ENCODE results near the gene ACBD4. TPM values are rescaled to one million over a fixed set of nuclear protein-coding genes. Genes with fewer than 3 reads are reported as not detected.
A peak's percentile ranks its signal among the peaks of the same experiment; 100 is the strongest.

The ACBD4 gene
- total RNA-seq, 4 donors from 2014 or later, result 2.2 to 3.2 (median 2.5) TPM

GRCh38 chr17:45146166-45146565 is 10.7 kb downstream of the ACBD4 start:
- DNase-seq, result no peak
- in situ Hi-C loops (cut with MboI; ENCODE audit: low sequenced_read_pairs in 4 of 4) (loop anchor here in 1 of 4 donors (25.0 kb wide), 1 partner anchor 234 kb away; the partner anchor contains the start of gene GFAP), intact Hi-C loops (cut with DNase I; ENCODE audit: low total_unique reads) (loop anchor here (5.0 kb wide), 1 partner anchor 1046 kb away; the partner anchor contains the start of gene KANSL1)
- Histone ChIP-seq H3K36me3 (no peaks in the 10 kb centered on the region), H3K9me3 (no peaks in the 10 kb centered on the region), H3K27me3 (no peaks in the 10 kb centered on the region), H3K4me3 (no peak overlapping the region), H3K27ac (peak overlapping the region; percentile 90 to 98 (median 98)), H3K4me1 (peaks cover 24 to 31% of the 10 kb centered on the region in 2 donors)
- no peak for ATAC-seq
- no peak for TF ChIP-seq CTCF (IDR thresholded peaks at IDR 0.05 in 4 of 5, conservative IDR thresholded peaks at IDR 0.05 in 1 of 5)
- TF ChIP-seq POLR2A (IDR thresholded peaks at IDR 0.05), result no peak

GRCh38 chr17:45146592-45146889 is 11.1 kb downstream of the ACBD4 start:
- no peak for DNase-seq
- intact Hi-C loops (cut with DNase I; ENCODE audit: low total_unique reads), result loop anchor here (5.0 kb wide), 1 partner anchor 1046 kb away; the partner anchor contains the start of gene KANSL1
- H3K27ac ChIP-seq, result peak overlapping the region; percentile 90 to 98 (median 98)
- in situ Hi-C loops (cut with MboI; ENCODE audit: low sequenced_read_pairs in 4 of 4), result loop anchor here in 1 of 4 donors (25.0 kb wide), 1 partner anchor 234 kb away; the partner anchor contains the start of gene GFAP
- peaks cover 27 to 34% of the 10 kb centered on the region in 2 donors for H3K4me1 ChIP-seq
- no peaks in the 10 kb centered on the region for H3K36me3 ChIP-seq
- H3K27me3 ChIP-seq, result no peaks in the 10 kb centered on the region
- peak overlapping the region; percentile 57 to 88 (median 82) for H3K4me3 ChIP-seq
- TF ChIP-seq POLR2A (IDR thresholded peaks at IDR 0.05) (no peak), CTCF (IDR thresholded peaks at IDR 0.05 in 4 of 5, conservative IDR thresholded peaks at IDR 0.05 in 1 of 5) (no peak)
- no peaks in the 10 kb centered on the region for H3K9me3 ChIP-seq
- no peak for ATAC-seq

DNA sequence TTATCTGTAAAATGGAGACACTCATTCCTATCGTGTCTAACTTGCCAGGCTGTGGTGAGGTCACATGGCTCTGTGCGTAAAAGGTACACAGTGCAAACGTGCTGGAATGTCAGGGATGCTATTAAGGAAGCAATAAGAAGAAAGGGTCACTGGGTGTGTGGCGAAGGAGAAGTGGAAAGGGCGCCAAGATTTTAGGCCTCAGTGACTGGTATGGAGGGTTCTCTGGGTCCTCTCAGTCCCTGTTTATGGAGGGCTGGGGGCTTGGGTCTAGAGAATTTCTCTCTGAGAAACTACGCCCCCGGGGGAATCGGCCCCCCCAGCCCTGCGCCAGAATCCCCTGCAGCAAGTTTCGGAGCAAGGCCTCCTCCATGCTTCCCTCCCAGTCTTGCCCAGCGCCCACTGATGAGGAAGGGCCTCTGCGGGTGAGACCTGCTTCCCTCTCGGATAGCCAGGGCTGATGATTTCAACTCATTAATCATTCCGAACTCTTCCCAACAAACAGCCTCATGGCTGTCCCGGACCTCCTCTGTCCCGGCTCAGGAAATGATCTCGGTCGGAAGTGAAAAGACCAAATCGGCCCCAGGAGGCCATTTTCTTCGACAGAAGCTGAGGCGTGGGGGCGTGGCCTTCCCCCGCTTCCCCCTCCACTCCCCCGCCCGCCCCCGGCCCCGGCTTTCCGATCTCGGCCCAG is 11.5 kb downstream of the ACBD4 start:
- Histone ChIP-seq H3K27ac (peak overlapping the region; percentile 90 to 98 (median 98)), H3K4me1 (peaks cover 32 to 39% of the 10 kb centered on the region in 2 donors), H3K36me3 (no peaks in the 10 kb centered on the region), H3K4me3 (peak overlapping the region; percentile 57 to 88 (median 82)), H3K9me3 (no peaks in the 10 kb centered on the region), H3K27me3 (no peaks in the 10 kb centered on the region)
- ATAC-seq (no peak), DNase-seq (peak; percentile 61 to 67)
- intact Hi-C loops (cut with DNase I; ENCODE audit: low total_unique reads) (loop anchor here (5.0 kb wide), 1 partner anchor 1045 kb away; the partner anchor contains the start of gene KANSL1), in situ Hi-C loops (cut with MboI; ENCODE audit: low sequenced_read_pairs in 4 of 4) (loop anchor here in 1 of 4 donors (25.0 kb wide), 1 partner anchor 235 kb away; the partner anchor contains the start of gene GFAP)
- TF ChIP-seq CTCF (IDR thresholded peaks at IDR 0.05 in 4 of 5, conservative IDR thresholded peaks at IDR 0.05 in 1 of 5), result no peak
- no peak for TF ChIP-seq POLR2A (IDR thresholded peaks at IDR 0.05)

- peak overlapping the region; percentile 57 to 88 (median 82) for H3K4me3 ChIP-seq
- peak overlapping the region; percentile 90 to 98 (median 98) for H3K27ac ChIP-seq
- H3K36me3 ChIP-seq, result no peaks in the 10 kb centered on the region
- TF ChIP-seq POLR2A (IDR thresholded peaks at IDR 0.05) (no peak), CTCF (IDR thresholded peaks at IDR 0.05 in 4 of 5, conservative IDR thresholded peaks at IDR 0.05 in 1 of 5) (peak in 2 of 5 experiments; percentile 25 to 52)
- peak; percentile 72 to 84 for DNase-seq
- H3K9me3 ChIP-seq, result no peaks in the 10 kb centered on the region
- peak; percentile 28 to 31 for ATAC-seq
- H3K27me3 ChIP-seq, result no peaks in the 10 kb centered on the region
- H3K4me1 ChIP-seq, result peaks cover 36 to 46% of the 10 kb centered on the region in 2 donors
- in situ Hi-C loops (cut with MboI; ENCODE audit: low sequenced_read_pairs in 4 of 4), result loop anchor here in 1 of 4 donors (25.0 kb wide), 1 partner anchor 235 kb away; the partner anchor contains the start of gene GFAP
- intact Hi-C loops (cut with DNase I; ENCODE audit: low total_unique reads), result loop anchor here (1.0 to 5.0 kb wide), 5 partner anchors 13 to 1045 kb away; partner anchors contain the start of genes ACBD4, HEXIM2, KANSL1 and MAP3K14
Measured at GRCh38 chr17:45147581-45148182, 12.2 kb downstream of the ACBD4 start.

Measured in gastrocnemius medialis (tissue), 4 donors.